Chondrocyte (in vitro differentiated cells): Measurements from ENCODE around the gene TBCA. TPM values are rescaled to one million over a fixed set of nuclear protein-coding genes. Genes with fewer than 3 reads are reported as not detected.

Source experiments
- DNase-seq: peaks from one replicate; pipeline ENCODE4 v3.0.0; 2021; ENCODE audit warnings: mixed read lengths, low spot score
- H3K27ac Mint-ChIP-seq: one replicate; pipeline ENCODE4 v1.8.0; 2021; ENCODE audit warnings: mild to moderate bottlenecking, moderate library complexity, mixed read lengths; ENCODE audit not compliant: unreplicated experiment
- H3K27me3 Mint-ChIP-seq: 2 replicates; pipeline ENCODE4 v1.8.0; 2021; ENCODE audit warnings: low read depth, mixed read lengths
- H3K36me3 Mint-ChIP-seq: 2 replicates; pipeline ENCODE4 v1.8.0; 2021; ENCODE audit warnings: low read depth, mixed read lengths
- H3K4me1 Mint-ChIP-seq: 2 replicates; pipeline ENCODE4 v1.8.0; 2021; ENCODE audit warnings: low read depth, mild to moderate bottlenecking, mixed read lengths
- H3K4me3 Mint-ChIP-seq: one replicate; pipeline ENCODE4 v1.8.0; 2021; ENCODE audit warnings: mild to moderate bottlenecking, moderate library complexity, mixed read lengths; ENCODE audit not compliant: unreplicated experiment
- H3K9me3 Mint-ChIP-seq: 2 replicates; pipeline ENCODE4 v1.8.0; 2021; ENCODE audit warnings: low read depth, mixed read lengths
- long read RNA-seq: library from polyadenylated mRNA; stranded (forward); transcript quantifications from one replicate; pipeline ENCODE4 v2.0.0, GENCODE V29; 2021
- total RNA-seq: library from RNA; stranded (reverse); gene quantifications from 3 replicates; pipeline ENCODE4 v1.2.1, GENCODE V29; 2021
- TF ChIP-seq, protein P1 (sequence below): fragments of 200-600 bp; sonication (generic); IDR thresholded peaks from 2 replicates; pipeline ENCODE4 v1.5.0; 2021; ENCODE audit warnings: antibody characterized with exemption, mild to moderate bottlenecking, moderate library complexity

Gene TBCA, protein sequence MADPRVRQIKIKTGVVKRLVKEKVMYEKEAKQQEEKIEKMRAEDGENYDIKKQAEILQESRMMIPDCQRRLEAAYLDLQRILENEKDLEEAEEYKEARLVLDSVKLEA
- total RNA-seq = 151 to 163 TPM (median 156 TPM) in 3 replicates
- long read RNA-seq, transcript TBCA-202 (4 exons, 683 nt) = major isoform, 70 of 78 reads
- long read RNA-seq, partial matches to known transcripts = 1 of 78 reads
- long read RNA-seq, other reads (novel, unspliced or antisense) = 4 of 78 reads

DNA sequence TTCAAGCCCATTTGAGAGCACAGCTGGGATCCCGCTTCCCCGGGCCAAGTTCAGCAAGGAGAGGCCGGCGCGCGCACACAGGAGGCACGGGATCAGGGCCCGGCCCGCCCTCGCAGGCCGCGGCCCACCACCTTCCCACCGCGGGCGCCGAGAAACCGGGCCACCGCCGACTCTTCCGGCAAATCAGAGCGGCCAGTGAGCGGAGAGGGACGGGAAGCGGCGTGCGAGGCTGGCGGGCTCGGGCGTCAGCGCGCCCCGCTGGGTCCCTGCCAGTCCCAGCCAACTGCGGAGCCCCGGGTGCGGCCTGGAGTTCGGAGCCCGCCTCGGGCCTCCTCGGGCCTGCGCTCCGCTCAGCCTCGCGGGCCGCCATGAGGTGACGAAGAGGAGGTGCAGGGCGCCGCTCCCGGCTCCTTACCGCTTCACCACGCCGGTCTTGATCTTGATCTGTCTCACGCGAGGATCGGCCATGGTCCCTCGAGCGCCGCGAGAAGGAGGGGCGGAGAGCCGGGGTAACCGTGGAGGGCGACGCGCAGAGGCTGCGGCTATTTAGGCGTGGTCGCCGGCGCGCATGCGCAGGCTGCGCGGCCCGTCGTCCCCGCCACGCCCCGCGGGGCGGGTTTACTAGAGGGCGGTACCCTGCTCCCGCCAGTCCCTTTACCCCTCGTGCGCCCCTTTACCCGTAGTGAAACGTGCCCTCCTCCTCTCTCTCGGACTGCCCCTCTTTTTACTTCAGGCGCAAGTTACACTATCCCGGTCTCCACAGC is at the start of gene TBCA:
Gene TBCA, minus strand, starts transcription at position 550 of the 764 bp plus-strand sequence. Its CDS starts 82 bp downstream, at position 468.
- no peaks in the 10 kb centered on the region for H3K9me3 Mint-ChIP-seq
- no peaks in the 10 kb centered on the region for H3K27me3 Mint-ChIP-seq
- H3K4me3 Mint-ChIP-seq = peak within 1 kb of the TSS; percentile 89
- TF ChIP-seq, protein P1, sequence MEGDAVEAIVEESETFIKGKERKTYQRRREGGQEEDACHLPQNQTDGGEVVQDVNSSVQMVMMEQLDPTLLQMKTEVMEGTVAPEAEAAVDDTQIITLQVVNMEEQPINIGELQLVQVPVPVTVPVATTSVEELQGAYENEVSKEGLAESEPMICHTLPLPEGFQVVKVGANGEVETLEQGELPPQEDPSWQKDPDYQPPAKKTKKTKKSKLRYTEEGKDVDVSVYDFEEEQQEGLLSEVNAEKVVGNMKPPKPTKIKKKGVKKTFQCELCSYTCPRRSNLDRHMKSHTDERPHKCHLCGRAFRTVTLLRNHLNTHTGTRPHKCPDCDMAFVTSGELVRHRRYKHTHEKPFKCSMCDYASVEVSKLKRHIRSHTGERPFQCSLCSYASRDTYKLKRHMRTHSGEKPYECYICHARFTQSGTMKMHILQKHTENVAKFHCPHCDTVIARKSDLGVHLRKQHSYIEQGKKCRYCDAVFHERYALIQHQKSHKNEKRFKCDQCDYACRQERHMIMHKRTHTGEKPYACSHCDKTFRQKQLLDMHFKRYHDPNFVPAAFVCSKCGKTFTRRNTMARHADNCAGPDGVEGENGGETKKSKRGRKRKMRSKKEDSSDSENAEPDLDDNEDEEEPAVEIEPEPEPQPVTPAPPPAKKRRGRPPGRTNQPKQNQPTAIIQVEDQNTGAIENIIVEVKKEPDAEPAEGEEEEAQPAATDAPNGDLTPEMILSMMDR = peak; percentile 68
- peak within 1 kb of the TSS; percentile 99 for H3K27ac Mint-ChIP-seq
- peaks cover 44% of the 10 kb centered on the region for H3K4me1 Mint-ChIP-seq
- H3K36me3 Mint-ChIP-seq = peaks cover 7% of the 10 kb centered on the region
- peak; percentile 94 for DNase-seq

DNA sequence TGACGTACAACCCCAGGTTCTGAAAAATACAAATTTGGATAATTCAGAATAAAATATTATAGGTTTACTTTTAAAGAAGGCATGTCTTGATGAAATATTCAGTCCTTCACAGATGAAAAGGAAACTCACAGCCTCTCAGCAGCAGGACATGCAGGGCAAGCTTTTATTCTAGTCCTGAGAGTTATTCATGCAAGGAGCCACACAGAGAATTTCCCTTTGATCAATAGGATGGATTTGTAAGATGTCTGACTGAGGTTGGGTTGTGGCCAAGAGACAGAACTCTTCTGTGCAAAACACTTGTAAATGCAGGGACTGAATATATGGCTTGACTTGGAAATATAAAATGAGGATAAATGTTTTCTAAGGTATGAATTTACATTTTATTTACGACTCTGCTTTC is 48.8 kb upstream of the TBCA start:
- DNase-seq = no peak
- TF ChIP-seq, protein P1 = no peak
- Mint-ChIP-seq H3K4me1 (no peaks in the 10 kb centered on the region), H3K9me3 (no peaks in the 10 kb centered on the region), H3K36me3 (no peaks in the 10 kb centered on the region), H3K27me3 (peaks cover 15% of the 10 kb centered on the region), H3K27ac (no peak overlapping the region), H3K4me3 (no peak overlapping the region)

DNA sequence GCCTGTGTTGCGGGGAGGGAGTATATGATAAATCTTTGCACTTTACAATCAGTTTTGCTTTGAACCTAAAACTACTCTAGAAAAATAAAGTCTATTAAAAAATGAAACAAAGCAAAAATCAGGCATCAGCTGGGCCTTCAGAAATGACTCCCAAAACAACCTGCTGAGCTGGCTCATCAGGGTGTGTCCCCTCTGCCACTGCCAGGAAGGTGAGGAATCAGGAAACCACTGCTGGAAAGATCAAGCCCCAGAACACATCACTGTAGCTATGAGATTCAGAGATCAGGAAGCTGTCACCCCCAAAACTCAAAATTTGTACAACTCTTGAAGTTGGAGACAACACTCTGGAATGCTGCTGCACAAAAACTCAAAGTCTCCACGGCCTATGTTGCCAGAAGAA is 40.5 kb upstream of the TBCA start:
- Mint-ChIP-seq H3K4me1 (no peaks in the 10 kb centered on the region), H3K4me3 (no peak overlapping the region), H3K36me3 (no peaks in the 10 kb centered on the region), H3K9me3 (no peaks in the 10 kb centered on the region), H3K27ac (no peak overlapping the region), H3K27me3 (peaks cover 4% of the 10 kb centered on the region)
- DNase-seq = no peak
- TF ChIP-seq, protein P1 = no peak

DNA sequence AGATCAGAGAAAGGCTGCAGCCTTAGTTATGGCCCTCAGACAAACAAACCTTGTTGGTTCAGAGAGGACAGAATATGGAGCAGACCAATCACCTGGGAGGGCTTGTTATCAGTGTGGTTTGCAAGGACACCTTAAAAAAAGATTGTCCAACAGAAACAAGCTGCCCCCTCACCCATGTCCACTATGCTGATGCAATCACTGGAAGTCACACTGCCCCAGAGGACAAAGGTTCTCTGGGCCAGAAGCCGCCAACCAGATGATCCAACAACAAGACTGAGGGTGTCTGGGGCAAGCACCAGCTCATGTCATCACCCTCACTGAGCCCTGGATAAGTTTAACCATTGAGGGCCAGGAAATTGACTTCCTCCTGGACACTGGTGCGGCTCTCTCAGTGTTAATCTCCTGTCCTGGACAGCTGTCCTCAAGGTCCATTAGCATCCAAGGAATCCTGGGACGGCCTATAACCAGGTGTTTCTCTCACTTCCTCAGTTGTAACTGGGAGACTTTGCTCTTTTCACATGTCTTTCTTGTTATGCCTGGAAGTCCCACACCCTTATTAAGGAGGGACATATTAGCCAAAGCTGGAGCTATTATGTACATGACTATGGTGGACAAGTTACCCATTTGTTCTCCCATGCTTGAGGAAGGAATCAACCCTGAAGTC is 36.9 kb upstream of the TBCA start:
- DNase-seq = no peak
- H3K27me3 Mint-ChIP-seq = peaks cover 7% of the 10 kb centered on the region
- no peak overlapping the region for H3K4me3 Mint-ChIP-seq
- H3K36me3 Mint-ChIP-seq = no peaks in the 10 kb centered on the region
- H3K9me3 Mint-ChIP-seq = peaks cover 14% of the 10 kb centered on the region
- H3K4me1 Mint-ChIP-seq = no peaks in the 10 kb centered on the region
- no peak overlapping the region for H3K27ac Mint-ChIP-seq
- TF ChIP-seq, protein P1 = no peak

DNA sequence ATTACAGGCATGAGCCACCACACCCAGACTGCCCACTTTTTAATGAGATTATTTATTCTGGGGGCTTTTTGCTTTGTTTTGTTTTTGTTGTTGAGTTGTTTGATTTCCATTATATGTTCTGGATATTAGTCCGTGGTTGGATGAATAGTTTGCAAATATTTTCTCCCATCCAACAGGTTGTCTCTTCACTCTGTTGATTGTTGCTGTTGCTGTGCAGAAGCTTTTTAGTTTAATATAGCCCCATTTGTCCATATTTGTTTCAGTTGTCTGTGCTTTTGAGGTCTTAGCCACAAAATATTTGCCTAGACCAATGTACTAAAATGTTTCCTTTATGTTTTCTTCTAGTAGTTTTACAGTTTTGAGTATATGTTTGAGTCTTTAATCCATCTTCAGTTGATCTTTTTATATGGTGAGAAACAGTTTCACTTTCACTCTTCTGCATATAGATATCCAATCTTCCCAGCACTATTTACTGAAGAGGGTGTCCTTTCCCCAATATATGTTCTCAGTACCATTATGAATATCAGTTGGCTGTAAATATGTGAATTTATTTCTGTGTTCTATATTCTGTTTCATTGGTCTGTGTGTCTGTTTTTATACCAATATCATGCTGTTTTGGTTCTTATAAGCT is 30.2 kb upstream of the TBCA start:
- H3K4me1 Mint-ChIP-seq = peaks cover 2% of the 10 kb centered on the region
- no peak overlapping the region for H3K4me3 Mint-ChIP-seq
- H3K27ac Mint-ChIP-seq = no peak overlapping the region
- no peaks in the 10 kb centered on the region for H3K36me3 Mint-ChIP-seq
- peaks cover 35% of the 10 kb centered on the region for H3K9me3 Mint-ChIP-seq
- peaks cover 1% of the 10 kb centered on the region for H3K27me3 Mint-ChIP-seq
- no peak for DNase-seq
- TF ChIP-seq, protein P1 = no peak
